CD4-positive, alpha-beta T cell treated with Interferon gamma for 1 hour (primary cell): ENCODE measurements around the gene NCCRP1.

Experiments
- DNase-seq: peaks from one replicate; pipeline ENCODE4 v3.0.0-alpha.2; 2020

NCCRP1 gene

DNA sequence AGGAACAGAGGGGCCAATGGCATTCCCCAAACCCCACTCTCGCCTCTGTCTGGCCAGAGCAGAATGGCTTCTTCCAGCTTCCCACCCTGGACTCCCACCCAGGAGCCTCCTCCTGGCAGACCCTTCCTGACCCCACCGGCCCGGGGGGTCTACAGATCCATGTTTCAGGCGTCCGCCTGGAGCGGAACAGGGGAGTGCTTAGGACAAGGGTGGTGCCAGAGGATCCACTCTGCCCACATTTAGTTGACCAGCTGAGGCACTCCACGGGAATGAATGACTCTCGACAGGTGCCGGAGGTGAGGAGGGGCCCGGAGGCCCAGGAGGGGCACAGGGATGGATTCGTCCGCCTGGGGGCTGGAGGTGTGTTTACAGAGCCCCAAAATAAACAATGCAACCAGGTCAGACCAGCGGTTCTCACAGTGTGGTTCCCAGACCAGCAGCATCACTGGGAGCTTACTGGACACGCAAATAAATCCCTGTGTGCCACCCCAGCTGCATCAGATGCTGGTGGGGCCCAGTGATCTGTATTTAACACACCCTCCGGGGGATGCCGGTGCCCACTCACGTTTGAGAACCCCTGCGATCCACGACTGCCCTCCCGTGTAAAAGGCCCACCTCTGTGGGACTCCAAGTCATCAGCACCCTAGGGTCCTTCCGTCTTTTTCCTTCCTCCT lies 15.1 kb upstream of the NCCRP1 start:
- no peak for DNase-seq

DNA sequence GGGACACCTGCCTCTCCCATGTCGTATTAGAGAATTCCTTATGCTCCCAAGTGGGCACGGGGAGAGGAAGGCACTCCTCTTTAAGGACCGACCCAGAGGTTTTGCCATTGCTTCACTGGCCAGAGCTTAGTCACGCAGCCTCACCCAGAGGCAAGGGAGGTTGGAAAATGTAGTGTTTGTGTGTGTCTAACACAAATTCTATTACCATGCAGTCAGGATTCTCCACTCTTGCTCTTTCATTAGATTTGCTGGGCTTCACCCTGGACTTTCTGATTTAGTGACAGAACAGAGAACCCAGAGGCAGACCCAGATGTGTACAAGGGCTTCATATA lies 14.6 kb upstream of the NCCRP1 start:
- DNase-seq: no peak

DNA sequence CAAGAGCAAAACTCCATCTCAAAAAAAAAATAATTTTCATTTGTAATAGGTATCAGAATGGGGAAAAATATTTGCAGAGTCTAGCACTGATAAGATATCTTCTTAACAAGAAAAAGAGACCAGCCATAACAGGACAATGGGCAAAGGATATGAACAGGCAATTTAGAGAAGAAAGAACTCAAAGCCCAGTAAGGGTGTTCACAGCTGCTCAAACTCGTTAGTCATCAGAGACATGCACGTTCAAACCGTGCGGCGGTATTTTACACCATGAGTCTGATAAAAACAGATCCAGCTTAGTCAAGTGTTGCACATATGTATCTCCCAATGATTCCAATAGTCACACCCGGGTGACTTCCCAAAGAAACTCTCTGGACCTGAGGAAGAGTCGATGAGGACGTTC lies 13.7 kb upstream of the NCCRP1 start:
- DNase-seq: no peak

DNA sequence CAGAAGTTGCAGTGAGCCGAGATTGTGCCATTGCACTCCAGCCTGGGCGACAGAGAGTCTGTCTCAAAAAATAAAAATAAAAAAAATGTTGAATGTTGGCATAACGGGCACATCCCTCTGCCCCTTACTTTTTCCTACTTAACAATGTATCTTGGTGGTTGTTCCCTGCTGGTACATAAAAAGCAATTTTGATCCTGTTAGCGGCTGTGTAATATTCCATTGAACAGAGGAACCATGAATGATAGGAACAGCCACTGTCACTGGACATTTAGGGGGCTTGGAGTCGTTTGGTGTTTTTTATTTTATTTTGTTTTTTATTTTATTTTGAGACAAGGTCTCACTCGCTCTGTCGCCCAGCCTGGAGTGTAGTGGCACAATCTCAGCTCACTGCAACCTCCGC lies 10.4 kb upstream of the NCCRP1 start:
- DNase-seq: no peak

DNA sequence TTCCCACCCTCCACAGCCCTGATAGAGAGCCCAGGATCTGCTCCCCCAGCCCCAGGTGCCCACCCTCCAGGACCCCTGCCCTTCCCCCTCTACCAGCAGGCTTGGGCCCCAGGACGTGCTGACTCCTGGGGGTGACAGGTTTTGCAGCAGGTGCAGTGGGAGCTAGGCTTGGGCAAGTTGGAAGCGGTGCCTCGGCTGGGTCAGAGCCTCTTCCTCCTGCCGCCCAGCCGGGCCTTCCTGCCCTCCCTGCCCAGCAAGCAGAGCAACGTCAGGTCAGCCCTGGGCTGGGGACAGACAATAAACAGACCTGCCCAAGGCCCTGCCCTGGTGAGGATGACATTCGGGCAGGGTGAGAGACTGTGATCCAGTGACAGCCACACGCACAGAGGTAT lies 9.2 kb upstream of the NCCRP1 start:
- DNase-seq: no peak

DNA sequence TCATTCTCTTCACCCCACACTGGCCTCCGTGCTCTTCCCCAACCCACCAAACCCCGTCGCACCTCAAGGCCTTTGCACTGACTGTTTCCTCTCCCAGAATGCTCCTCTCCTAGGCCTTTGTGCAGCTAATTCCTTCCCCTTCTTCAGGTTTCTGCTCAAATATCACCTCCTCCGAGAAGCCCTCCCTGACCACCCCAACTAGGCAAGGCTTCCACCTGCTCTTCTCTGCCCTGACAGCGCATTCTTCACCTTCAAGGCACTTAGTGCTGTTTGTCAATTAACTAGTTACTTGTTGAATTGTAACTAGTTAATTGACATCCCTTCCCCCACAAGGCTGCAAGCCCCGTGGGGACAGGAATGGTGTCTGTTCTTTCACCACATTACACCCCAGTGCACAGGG lies 7.8 kb upstream of the NCCRP1 start:
- no peak for DNase-seq

DNA sequence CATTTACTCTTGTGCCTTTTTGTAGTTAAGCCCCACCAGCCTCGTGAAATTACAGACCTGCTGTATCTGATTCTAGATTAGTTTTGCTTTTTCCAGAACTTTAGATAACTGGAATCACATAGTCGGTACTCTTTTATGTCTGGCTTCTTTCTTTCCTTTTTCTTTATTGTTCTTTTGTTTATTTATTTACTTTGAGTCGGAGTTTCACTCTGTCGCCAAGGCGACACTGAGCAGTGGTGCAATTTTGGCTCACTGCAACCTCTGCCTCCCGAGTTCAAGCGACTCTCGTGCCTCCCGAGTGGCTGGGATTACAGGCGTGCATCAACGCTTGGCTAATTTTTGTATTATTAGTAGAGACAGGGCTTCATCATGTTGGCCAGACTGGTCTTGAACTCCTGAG lies 6.0 kb upstream of the NCCRP1 start:
- no peak for DNase-seq

DNA sequence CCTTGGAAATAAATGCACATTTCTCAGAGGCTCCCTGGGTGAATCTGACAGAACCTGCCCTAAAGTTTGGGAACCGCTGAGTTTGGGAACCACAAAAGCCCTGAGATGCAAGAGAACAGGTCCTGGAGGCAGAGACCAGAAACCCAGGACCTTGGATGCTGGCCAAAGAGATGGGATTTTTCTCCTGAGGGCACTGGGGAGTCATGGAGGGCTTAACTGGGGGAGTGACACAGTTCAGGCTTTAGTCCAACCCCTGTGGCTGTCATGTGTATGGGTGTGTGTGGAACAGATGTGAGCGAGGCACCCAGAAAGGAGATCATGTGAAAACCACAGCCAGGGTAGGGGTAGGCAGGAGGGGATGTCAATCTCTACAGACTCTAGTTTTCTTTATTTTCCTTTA lies 3.9 kb upstream of the NCCRP1 start:
- DNase-seq: no peak

DNA sequence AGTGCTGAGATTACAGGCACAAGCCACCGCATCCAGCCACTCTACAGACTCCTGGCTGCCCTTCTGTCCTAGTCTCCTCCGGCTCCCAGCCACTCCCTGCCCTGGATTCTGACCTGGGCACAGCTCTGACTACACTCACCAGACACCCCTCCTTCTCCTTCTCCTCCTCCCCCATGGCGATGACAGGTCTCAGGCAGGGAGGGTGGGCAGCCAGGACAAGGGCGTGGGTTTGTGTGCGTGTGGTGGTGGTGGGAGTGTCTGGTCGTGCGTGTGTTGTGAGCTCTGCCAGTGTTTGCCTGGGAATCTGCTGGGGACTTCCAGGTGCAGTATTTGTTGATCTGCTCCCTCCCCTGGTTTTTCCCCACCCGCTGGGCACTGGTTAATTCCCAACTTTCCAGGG lies 3.0 kb upstream of the NCCRP1 start:
- no peak for DNase-seq

DNA sequence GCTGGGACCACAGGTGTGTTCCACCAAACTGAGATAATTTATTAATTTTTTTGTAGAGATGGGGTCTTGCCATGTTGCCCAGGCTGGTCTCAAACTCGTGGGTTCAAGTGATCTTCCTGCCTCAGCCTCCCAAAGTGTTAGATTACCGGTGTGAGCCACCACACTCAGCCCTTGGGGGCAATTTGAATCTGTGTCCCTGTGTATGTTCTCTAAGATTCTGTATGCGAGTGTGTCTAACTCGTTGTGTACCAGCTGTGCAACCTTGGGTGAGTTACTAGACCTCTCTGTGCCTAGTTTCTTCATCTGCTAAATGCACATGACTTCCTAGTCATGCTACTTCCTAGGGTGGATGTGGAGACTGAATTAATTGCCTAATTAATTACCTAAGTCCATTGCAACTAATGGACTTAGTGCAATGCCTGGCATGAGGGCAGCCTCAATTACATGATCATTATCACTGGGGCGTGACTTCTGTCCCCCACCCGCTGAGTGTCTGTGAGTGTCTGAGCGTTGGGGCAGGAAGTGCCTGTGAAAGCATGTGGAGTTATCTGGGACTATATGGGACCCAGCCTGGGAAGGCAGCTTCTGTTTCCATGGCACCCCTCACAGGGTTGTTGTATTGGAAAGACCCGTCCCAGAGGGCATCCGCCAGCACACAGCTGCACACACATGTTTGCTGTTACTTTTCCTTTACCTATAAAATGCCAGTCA lies 1.8 kb upstream of the NCCRP1 start:
- no peak for DNase-seq

DNA sequence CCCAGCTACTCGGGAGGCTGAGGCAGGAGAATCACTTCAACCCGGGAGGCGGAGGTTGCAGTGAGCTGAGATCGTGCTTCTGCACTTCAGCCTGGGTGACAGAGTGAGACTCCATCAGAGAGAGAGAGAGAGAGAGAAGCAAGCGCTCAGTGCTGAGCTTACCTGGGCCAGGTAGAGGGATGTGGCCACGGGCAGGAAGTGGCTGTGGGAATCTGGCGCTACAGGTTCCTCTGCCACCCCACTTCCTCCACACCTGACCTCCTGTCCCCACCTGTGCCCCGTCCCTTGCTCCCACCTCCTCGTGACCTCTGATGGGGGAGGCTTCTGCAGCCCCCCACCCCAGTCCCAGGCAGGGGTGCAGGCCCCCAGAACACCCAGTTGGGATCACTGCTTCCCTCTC lies 1.0 kb upstream of the NCCRP1 start:
- DNase-seq: no peak

DNA sequence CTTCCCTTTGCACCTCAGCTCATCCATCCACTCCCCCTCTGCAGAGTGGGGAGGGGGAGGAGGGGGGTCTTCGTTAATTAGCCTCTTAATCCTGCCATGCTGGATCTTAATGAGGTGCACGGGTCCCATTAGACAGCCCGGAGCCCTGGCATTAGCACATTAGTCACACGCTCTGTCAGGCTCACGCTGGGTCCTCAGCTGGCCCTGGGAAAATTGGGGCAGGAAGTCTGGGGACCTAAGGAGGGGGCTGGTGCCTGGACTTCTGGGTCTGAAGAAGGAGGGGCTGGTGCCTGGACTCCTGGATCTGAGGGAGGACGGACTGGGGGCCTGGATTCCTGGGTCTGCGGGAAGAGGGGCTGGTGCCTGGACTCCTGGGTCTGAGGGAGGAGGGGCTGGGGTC lies 444 bp upstream of the NCCRP1 start:
- DNase-seq: no peak

DNA sequence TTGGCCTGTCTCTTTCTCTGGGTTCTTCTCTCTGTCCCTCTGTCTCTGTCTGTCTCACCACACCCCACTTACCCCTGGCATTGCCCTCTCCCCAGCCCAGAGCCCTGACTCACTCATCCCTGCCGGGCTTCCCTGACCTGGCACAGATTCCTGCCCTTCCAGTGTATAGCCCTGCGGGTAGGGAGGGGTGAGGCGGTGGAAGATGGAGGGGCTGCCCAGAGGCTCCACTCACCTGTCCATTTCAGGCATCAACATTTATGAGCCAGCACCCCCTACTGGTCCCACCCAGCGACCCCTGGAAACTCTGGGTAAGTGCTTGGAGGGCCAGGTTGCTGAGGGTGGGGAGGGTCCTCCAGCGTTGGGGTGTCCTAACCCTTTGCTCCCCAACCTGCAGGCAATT lies 1.0 kb downstream of the NCCRP1 start:
- no peak for DNase-seq

DNA sequence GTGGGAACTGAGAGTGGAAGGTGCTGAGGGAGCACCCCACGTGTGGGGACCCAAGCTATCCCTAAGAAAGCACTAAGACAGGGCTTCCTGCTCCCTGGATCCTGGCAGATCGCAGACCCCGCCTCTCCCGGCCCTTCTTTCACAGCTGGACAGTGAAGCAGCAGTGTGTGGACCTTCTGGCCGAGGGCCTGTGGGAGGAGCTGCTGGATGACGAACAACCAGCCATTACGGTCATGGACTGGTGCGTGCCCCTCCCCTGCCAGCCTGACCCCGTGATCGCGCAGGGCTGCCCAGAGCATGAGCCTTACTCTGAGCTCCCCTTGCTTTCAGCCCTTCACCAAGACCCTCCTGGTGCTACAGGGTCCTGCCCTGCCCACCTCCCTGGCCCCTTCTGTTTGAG lies 2.3 kb downstream of the NCCRP1 start:
- DNase-seq: no peak

DNA sequence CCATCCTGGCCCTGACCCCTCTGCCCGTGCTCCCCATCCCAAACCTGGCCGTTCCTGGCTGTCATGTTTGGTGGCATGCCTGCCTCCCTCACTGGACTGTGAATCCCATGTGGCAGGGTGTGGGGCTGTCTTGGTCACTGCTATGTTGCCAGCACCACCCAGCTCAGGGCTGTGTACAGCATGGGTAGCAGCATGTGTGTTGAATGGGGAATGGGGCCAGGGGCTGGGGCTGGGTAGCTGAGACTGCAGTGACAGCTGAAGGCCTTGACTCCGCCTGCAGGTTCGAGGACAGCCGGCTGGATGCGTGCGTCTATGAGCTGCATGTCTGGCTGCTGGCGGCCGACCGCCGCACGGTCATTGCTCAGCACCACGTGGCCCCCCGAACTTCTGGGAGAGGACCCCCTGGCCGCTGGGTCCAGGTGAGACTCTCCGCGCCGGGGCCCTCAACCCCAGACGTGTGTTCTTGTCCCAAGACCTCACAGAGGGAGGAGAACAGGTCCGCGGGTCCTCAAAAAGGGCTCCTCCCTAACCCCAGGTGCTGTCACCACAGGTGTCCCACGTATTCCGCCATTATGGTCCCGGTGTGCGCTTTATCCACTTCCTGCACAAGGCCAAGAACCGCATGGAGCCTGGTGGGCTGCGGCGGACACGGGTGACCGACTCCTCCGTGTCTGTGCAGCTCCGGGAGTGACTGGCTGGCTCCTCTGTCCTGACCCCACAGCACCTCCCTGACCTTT lies 3.5 kb downstream of the NCCRP1 start:
- DNase-seq: no peak

DNA sequence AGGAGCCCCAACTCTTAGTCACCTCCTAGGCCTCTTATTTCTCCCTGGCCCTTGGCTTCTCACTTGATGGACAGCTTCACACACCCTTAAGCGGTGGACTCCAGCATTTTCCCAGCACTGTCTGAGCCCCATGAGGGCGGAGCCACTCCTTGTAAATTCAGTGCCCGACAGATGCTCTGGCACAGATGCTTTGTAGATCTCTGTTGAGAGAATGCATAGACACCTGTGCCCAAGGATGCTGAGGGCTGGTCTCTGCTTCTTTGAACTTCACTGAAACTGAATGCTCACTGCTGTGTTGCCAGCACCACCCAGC lies 4.0 kb downstream of the NCCRP1 start:
- DNase-seq: no peak

DNA sequence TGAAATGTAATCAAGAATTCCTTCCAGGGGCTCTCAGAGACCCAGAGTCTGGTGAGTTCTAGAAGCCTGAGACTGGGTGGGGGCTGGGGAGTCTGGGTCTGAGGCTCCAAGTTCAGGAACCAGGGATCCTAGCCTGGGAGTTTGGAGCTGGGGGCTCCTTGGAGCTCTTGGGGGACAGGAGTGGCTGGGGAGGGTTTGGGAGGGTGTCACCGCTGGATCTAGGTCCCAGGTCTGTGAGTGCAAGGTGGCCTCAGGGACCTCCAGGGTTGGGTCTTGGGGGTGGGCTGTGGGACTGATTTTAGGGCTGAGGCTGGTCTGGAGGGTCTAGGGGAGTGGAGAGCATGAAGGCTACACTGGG lies 6.2 kb downstream of the NCCRP1 start:
- no peak for DNase-seq

DNA sequence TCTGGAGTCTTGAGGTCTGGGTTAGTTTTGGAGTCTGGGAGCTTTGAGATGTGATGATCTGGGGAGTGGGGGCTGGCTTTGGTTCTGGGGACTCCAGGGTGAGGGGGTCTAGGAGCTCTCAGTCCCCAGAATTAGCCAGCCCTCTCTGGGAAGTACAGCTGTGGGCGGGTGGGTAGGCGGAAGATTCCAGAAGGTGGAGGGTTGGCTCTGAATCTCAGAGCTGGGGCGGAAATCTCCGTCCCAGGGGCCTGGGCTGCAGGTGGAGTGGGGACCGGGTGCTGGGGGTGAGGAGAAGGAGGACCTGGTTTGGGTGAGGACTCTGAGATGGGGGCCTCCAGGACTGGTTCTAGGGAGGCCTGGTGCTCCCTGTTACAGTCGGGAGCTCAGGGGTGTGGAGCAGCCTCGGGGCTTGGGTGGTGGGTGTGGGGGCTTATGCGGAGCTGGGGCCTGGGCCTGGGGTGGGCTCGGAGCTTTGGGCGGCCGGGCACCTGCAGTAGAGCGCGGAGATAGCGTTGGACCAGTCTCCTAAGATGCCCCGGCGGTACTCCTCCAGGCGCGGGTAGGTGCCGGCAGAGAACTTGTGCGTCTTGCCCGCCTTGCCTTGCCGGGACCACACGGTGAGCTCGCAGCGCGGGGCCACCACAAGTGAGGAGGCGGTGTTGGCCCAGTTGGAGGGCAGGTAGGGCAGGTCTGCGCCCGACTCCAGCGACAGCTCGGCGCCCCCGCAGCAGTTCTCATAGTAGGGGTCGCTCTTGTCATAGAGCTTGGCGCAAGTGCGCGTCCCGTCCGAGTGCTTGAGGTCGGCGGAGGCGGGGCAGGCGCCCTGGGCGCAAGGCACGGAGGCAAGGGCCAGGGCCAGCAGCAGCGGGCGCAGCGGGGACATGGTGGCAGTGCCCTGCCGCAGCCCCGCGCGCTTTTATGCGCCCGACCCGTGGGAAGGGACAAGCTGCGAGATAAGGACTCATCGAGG lies 6.9 kb downstream of the NCCRP1 start, which contains the start of gene SYCN:
TSS of gene SYCN (minus strand) at position 892 of the 970 bp plus-strand sequence. CDS start at position 883, 9 bp downstream.
- DNase-seq: no peak

DNA sequence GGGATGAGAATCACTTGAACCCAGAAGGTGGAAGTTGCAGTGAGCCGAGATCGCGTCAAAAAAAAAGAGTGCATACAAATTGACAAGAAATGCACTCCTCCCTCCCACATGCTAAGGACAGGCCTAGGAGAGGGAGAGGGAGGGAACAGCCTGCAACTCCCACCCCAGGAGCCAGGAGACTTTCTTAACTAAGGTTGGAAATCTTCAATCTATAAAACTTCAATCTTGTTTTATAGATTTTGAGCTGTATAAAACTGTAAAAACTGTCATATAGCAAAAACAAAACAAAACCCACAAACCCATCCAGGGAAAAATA lies 8.6 kb downstream of the NCCRP1 start:
- no peak for DNase-seq

DNA sequence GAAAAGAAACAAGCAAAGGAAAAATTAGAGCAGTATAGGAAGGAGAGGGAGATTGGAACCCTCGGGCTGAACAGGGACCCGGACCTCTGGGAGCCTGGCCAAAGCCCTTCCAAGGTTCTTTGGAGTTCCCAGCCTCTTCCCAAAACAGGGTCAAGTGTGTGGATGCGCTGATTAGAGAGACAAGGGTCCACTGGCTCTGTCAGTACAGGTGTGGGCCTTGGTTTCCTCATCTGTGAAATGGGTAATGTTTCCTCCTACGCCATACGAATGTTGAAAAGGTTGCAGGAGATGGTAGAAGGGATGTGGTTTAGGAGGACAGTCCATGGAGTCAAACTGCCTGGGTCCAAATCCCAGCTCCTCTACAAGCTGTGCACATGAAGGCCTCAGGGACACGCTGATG lies 9.4 kb downstream of the NCCRP1 start:
- DNase-seq: no peak

DNA sequence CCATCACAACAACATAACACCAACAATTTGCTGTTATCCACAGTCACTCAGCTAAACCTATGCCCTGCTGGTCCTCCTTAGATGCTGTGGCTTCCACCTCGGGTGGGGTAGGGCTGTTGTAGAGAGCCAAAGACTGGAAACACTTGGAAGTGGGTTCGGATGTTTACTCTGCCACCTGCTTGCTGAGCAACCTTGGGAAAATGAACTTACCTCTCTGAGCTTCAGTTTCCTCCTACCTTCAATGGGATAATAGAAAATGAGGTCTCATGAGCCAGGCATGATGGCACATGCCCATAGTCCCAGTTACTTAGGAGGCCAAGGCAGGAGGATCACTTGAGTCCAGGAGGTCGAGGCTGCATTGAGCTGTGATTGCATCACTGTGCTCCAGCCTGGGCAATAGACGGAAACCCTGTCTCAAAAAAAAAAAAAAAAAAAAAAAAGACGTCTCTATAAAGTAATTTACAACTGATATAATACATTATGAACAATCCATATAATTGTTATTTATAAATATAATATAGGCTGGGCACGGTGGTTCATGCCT lies 10.6 kb downstream of the NCCRP1 start:
- no peak for DNase-seq

DNA sequence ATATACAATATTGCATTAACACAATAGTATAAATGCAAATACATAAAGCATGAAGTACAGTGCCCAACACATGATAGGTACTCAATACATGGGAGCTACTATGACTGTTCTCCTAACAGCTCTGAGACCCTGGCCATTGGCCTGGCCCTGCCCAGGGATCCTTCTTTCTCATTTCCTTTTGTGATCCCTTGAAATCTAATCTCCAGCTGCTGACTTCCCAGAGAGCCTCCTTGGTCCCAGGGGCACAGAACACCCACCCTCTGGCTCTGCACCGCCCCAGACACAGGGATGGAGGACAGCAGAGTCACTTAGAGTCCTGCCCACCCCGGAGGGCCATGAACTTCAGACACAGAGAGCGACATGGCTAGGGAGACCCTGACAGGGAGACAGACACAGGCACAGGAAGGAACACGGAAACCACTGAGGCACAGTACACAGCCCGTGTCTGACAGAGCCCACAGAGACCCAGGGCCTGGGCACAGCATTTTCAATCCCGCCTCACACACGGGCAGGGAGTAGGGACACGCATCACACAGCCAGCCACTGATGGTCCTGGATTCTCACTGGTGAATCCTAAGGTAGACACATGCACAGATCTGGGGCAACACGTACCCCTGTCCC lies 11.5 kb downstream of the NCCRP1 start:
- DNase-seq: no peak

DNA sequence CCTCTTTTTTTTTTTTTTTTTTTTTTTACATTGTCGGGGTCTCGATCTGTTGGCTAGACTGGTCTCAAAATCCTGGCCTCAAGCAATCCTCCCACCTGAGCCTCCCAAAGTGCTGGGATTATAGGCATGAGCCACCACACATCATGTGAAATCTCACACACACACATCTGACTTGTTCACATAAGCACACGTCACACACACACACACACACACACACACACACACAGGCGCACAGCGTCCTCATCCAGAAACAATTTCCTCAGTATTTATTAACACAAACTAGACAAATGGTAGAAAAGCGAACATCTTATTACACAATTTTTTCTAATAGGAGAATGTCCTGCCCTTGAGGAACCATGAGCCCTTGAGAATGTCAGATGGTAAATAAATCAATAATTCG lies 12.4 kb downstream of the NCCRP1 start:
- DNase-seq: no peak
